ENCODE results near the gene CCT5.

DNA sequence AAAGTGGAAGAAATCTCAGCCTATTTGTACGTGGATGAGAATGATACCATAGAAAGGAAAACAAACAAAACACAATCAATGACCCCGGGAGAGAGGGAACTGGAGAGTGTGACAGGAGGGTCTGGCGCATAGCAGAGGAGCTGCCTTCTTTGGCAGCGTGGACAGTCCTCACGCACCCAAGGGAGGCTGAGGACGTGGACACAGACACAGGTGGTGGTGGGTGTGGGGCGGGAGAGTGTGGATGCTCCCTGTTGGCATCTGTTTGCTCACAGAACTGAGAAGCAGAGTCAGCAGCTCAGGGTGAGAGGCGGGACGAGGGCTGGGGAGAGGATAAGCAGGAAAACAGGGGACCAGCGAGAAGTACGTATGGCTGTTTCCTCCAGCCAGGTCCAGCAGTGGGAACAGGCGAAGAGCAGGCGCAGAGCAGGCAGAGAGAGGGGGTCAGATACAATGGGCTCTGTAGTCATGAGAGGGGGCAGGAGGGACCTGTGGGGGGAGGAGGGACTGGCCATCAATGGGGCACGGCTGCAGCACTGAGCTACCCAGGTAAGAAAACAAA, 47.6 kb downstream of the CCT5 start:
- TF ChIP-seq EZH2 (IDR thresholded peaks at IDR 0.05; ENCODE audit: borderline replicate concordance, low read length): no peak
- TF ChIP-seq CTCF (IDR thresholded peaks at IDR 0.05; ENCODE audit: low read length): no peak

Measured in OCI-LY1 (cell line).